GM13977 (cell line): ENCODE results near the gene IGFBP1.

Experiments used
- DNase-seq: peaks from one replicate; pipeline ENCODE4 v3.0.0; 2012; ENCODE audit warnings: low spot score
- CTCF ChIP-seq: IDR thresholded peaks from 2 replicates; pipeline ENCODE4 v1.5.1; 2012; ENCODE audit warnings: mild to moderate bottlenecking, control low read depth; ENCODE audit not compliant: insufficient read depth; ENCODE audit errors: extremely low read depth, missing control alignments
- in situ Hi-C: fragments of 300-500 bp; cut with MboI; formaldehyde crosslinking; loops from one replicate; pipeline ENCODE4 v1.12.0; 2022; ENCODE audit warnings: low sequenced_read_pairs, low pct_unique_long_range_greater_than_20kb, mixed read lengths, inconsistent platforms; ENCODE audit not compliant: unreplicated experiment

The IGFBP1 gene

GRCh38 chr7:45874408-45875131 is 13.7 kb upstream of the IGFBP1 start:
- TF ChIP-seq CTCF: no peak
- DNase-seq: no peak
- in situ Hi-C loops: loop anchor here (25.0 kb wide), 2 partner anchors 212 to 712 kb away; partner anchors contain the start of gene RAMP3

DNA sequence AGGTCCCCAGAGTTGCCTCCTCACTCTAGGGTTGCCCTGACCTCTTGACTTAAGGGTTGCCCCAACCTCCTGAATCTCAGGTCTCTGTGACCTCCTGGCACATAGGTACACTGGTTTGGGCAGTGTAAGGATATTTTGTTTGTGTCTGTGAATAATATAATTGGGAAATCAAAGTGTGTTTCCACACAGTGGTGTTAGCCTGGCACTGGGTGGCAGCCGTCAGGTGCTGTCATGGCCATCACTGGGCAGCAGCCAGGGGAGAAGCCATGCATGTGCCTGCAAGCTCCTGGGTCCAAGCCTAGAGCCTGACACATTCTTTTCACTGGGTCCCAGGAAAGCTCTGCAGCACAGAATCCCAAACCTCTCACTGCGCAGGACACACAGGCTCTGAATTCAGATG is 11.8 kb upstream of the IGFBP1 start:
- no peak for TF ChIP-seq CTCF
- in situ Hi-C loops: no loop called here
- DNase-seq: no peak

GRCh38 chr7:45878457-45879144 is 9.7 kb upstream of the IGFBP1 start:
- in situ Hi-C loops: no loop called here
- TF ChIP-seq CTCF: no peak

DNA sequence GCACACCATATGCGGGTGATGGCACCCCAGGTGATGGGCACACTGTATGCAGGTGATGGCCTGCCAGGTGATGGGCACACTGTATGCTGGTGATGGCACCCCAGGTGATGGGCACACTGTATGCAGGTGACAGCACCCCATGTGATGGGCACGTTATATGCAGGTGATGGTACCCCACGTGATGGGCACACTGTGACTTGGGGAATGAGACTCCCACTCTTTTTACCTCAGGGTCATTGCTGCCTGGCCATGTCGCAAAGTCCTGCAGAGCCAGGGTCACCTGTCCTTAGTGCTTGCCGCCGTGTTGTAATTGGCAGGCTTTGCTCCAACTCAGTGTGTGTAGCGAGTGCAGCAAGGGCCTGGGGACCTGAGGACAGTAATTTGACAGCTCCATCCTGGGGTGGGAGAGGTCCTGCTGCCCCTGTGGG is 7.8 kb upstream of the IGFBP1 start:
- no peak for DNase-seq
- in situ Hi-C loops: no loop called here
- no peak for TF ChIP-seq CTCF

More at GRCh38 chr7:45878457-45879144, 9.7 kb upstream of the IGFBP1 start:
- DNase-seq: no peak

- no peak for DNase-seq
- in situ Hi-C loops: no loop called here
- no peak for TF ChIP-seq CTCF
Measured at GRCh38 chr7:45881280-45881758, 7.0 kb upstream of the IGFBP1 start.

DNA sequence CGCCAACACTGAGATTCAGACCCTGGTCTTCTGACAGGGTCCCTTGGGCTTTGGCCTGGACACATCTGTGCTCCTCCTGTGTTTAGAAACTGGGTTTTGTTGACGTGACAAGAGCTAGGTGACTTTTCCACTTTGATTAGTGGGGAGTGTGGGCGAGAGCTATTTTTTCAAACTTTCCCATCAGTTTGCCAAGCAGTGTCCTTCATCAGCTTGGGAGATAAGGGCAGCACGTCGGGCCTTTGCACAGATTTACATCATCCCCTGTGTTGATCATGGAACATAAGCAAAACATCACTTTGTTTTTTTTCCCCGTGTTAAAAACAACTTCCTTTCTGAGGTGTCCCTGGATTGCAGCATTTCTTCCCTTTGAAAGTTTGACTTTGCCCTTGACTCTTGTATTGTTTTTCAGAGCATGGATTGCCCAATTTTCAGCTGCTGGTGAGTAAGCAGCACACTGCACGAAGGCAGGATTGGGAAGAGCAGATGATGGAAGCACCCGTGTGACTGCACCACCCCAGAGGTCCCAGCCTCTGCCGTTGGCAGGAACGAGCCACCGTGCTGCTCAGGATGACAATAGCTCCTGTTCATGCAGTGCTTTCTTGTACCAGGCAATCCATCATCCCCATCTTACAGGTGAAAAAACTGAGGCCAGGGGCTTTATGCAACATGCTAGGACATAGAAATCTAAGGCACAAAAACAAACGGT is 6.4 kb upstream of the IGFBP1 start:
- in situ Hi-C loops: no loop called here

More for the DNA sequence above, 6.4 kb upstream of the IGFBP1 start:
- no peak for DNase-seq
- TF ChIP-seq CTCF: no peak
